ENCODE results near the gene LAD1. TPM values are rescaled to one million over a fixed set of nuclear protein-coding genes. Genes with fewer than 3 reads are reported as not detected.
A peak's percentile ranks its signal among the peaks of the same experiment; 100 is the strongest.

The LAD1 gene
- total and polyA plus RNA-seq, 9 of the 15 experiments (the other 6 are each of a cell fraction or from before 2014, with no cell fraction given) = 0.31 TPM; not detected in 8

- TF ChIP-seq AFF4 (CRISPR knock-in tag; IDR thresholded peaks at IDR 0.05) = no peak
- peak in 1 of 2 experiments; percentile 63; a peak in 2 of 4 replicates for TF ChIP-seq RAD21 (CRISPR knock-in tag; conservative IDR thresholded peaks at IDR 0.05 in 1 of 2, IDR thresholded peaks at IDR 0.05 in 1 of 2)
- TF ChIP-seq XRCC5 (IDR thresholded peaks at IDR 0.05; ENCODE audit: low read depth, low read length) = peak; percentile 54; the same call in 1 of the 2 replicates
- peak; percentile 84 to 95 (median 86) for TF ChIP-seq CTCF (IDR thresholded peaks at IDR 0.05 in 2 of 3, conservative IDR thresholded peaks at IDR 0.05 in 1 of 3; ENCODE audit: insufficient read depth in 2 of 3, low read depth in 1 of 3, low read length in 3 of 3)
- TF ChIP-seq KLF16 (IDR thresholded peaks at IDR 0.05) = 0 out of 2 replicates have a peak, but pooled peaks have one; percentile 44
- 0 out of 2 replicates have a peak, but pooled peaks have one; percentile 25 for TF ChIP-seq CTBP1 (IDR thresholded peaks at IDR 0.05; ENCODE audit: borderline replicate concordance)
- TF ChIP-seq ZNF274 (IDR thresholded peaks at IDR 0.05; ENCODE audit: borderline replicate concordance, low read depth, low read length) = no peak
- TF ChIP-seq THAP12 (CRISPR knock-in tag; IDR thresholded peaks at IDR 0.05) = no peak
- 0 out of 2 replicates have a peak, but pooled peaks have one; percentile 41 for TF ChIP-seq ZNF232 (CRISPR knock-in tag; IDR thresholded peaks at IDR 0.05)
Observed at GRCh38 chr1:201385299-201385891, 13.7 kb downstream of the LAD1 start (continued).

Measured in K562 (cell line).